Ovary (tissue), 3 donors: Measurements from ENCODE around the gene AFF1.

Source experiments
- POLR2A ChIP-seq: fragments of 450-650 bp; IDR thresholded peaks from one replicate; pipeline ENCODE4 v1.6.1; 2017; ENCODE audit warnings: antibody characterized with exemption, mild to moderate bottlenecking, moderate library complexity
- TF ChIP-seq, protein P1 (sequence below), 3 donors: fragments of 450-650 bp in 2 of 3; fragments of 200-600 bp in 1 of 3; IDR thresholded peaks; one replicate each; pipeline versions ENCODE4 v1.5.1 to v1.8.0; 2016 to 2022; ENCODE audit warnings: antibody characterized with exemption in 3 of 3, mild to moderate bottlenecking in 1 of 3
- donor health status: DM: no; HTN: no; CAD: no.

- TF ChIP-seq POLR2A = no peak
- TF ChIP-seq, protein P1, sequence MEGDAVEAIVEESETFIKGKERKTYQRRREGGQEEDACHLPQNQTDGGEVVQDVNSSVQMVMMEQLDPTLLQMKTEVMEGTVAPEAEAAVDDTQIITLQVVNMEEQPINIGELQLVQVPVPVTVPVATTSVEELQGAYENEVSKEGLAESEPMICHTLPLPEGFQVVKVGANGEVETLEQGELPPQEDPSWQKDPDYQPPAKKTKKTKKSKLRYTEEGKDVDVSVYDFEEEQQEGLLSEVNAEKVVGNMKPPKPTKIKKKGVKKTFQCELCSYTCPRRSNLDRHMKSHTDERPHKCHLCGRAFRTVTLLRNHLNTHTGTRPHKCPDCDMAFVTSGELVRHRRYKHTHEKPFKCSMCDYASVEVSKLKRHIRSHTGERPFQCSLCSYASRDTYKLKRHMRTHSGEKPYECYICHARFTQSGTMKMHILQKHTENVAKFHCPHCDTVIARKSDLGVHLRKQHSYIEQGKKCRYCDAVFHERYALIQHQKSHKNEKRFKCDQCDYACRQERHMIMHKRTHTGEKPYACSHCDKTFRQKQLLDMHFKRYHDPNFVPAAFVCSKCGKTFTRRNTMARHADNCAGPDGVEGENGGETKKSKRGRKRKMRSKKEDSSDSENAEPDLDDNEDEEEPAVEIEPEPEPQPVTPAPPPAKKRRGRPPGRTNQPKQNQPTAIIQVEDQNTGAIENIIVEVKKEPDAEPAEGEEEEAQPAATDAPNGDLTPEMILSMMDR (IDR thresholded peaks at IDR 0.05) = no peak
Observed at GRCh38 chr4:87105101-87105845, 170.5 kb downstream of the AFF1 start.
